KBM-7 (cell line): ENCODE data around the gene COMMD10.
A peak's percentile ranks its signal among the peaks of the same experiment; 100 is the strongest.

Source experiments
- DNase-seq: peaks from one replicate; pipeline ENCODE4 v3.0.0-alpha.2; 2015
- in situ Hi-C: fragments of 300-500 bp; cut with MboI; formaldehyde crosslinking; loops from 2 replicates; pipeline ENCODE4 v1.14.3; 2020; ENCODE audit warnings: low sequenced_read_pairs, low pct_unique_long_range_greater_than_20kb, mixed read lengths

Gene COMMD10

GRCh38 chr5:116159006-116159405, 74.2 kb downstream of the COMMD10 start:
- in situ Hi-C loops: no loop called here
- DNase-seq: no peak

- no peak for DNase-seq
- in situ Hi-C loops: no loop called here
Observed at GRCh38 chr5:116174111-116174510, 89.3 kb downstream of the COMMD10 start.

- no peak for DNase-seq
- in situ Hi-C loops: no loop called here
Observed at GRCh38 chr5:116176121-116176520, 91.3 kb downstream of the COMMD10 start.

GRCh38 chr5:116178925-116179324, 94.1 kb downstream of the COMMD10 start:
- no peak for DNase-seq
- in situ Hi-C loops: no loop called here

- in situ Hi-C loops: no loop called here
- no peak for DNase-seq
Observed at GRCh38 chr5:116209166-116209565, 124.3 kb downstream of the COMMD10 start.

GRCh38 chr5:116212225-116212624, 127.4 kb downstream of the COMMD10 start:
- DNase-seq: no peak
- in situ Hi-C loops: no loop called here

- DNase-seq: no peak
- in situ Hi-C loops: no loop called here
Observed at GRCh38 chr5:116216246-116216645, 131.4 kb downstream of the COMMD10 start.

GRCh38 chr5:116225281-116225922, 140.6 kb downstream of the COMMD10 start:
- in situ Hi-C loops: no loop called here

GRCh38 chr5:116229131-116229689, 144.4 kb downstream of the COMMD10 start:
- no peak for DNase-seq
- in situ Hi-C loops: no loop called here

More at GRCh38 chr5:116225281-116225922, 140.6 kb downstream of the COMMD10 start:
- peak; percentile 13 for DNase-seq

GRCh38 chr5:116231288-116231687, 146.5 kb downstream of the COMMD10 start:
- in situ Hi-C loops: no loop called here
- DNase-seq: no peak

GRCh38 chr5:116234681-116235080, 149.9 kb downstream of the COMMD10 start:
- DNase-seq: no peak
- in situ Hi-C loops: no loop called here

GRCh38 chr5:116237917-116238500, 153.2 kb downstream of the COMMD10 start:
- DNase-seq: no peak

GRCh38 chr5:116242343-116242742, 157.5 kb downstream of the COMMD10 start:
- in situ Hi-C loops: no loop called here
- no peak for DNase-seq

More at GRCh38 chr5:116237917-116238500, 153.2 kb downstream of the COMMD10 start:
- in situ Hi-C loops: no loop called here

- DNase-seq: no peak
- in situ Hi-C loops: no loop called here
Observed at GRCh38 chr5:116248432-116248831, 163.6 kb downstream of the COMMD10 start.

- in situ Hi-C loops: no loop called here
- DNase-seq: no peak
Observed at GRCh38 chr5:116249648-116250047, 164.8 kb downstream of the COMMD10 start.

- DNase-seq: no peak
- in situ Hi-C loops: no loop called here
Observed at GRCh38 chr5:116256717-116257116, 171.9 kb downstream of the COMMD10 start.

GRCh38 chr5:116265471-116265870, 180.6 kb downstream of the COMMD10 start:
- in situ Hi-C loops: no loop called here
- DNase-seq: no peak

GRCh38 chr5:116271446-116272025, 186.7 kb downstream of the COMMD10 start:
- DNase-seq: no peak
- in situ Hi-C loops: no loop called here

- no peak for DNase-seq
- in situ Hi-C loops: no loop called here
Observed at GRCh38 chr5:116272281-116272941, 187.6 kb downstream of the COMMD10 start.
